Activated T-cell treated with anti-CD3 and anti-CD28 coated beads, Interleukin-2, amount 50 U/mL, for 72 hours (primary cell): ENCODE results near the gene DAZAP2. TPM values are rescaled to one million over a fixed set of nuclear protein-coding genes. Genes with fewer than 3 reads are reported as not detected.
"Not testable (repeated sequence)": the region's sequence is repeated elsewhere in the genome, so short reads cannot be mapped to it uniquely, and the experiment has no call there.

Source experiments
- ATAC-seq, 2 donors: fragments of 150-1000 bp; cut with Tn5 transposase; replicated peaks in 1 of 2; 2 replicates each; pipeline ENCODE4 v1.10.0; 2021; ENCODE audit warnings: moderate library complexity in 2 of 2, mild to moderate bottlenecking in 1 of 2
- DNase-seq, 2 donors: peaks; one replicate each; pipeline ENCODE4 v3.0.0; 2021 to 2022; ENCODE audit warnings: mixed read lengths in 1 of 2
- H3K27ac Mint-ChIP-seq: one replicate; pipeline ENCODE4 v1.8.0; 2022; ENCODE audit warnings: mild to moderate bottlenecking, moderate library complexity, mixed read lengths
- H3K27me3 Mint-ChIP-seq: one replicate; pipeline ENCODE4 v1.8.0; 2022; ENCODE audit warnings: low read depth, mixed read lengths
- H3K36me3 Mint-ChIP-seq, 2 donors: one replicate each; pipeline ENCODE4 v1.8.0; 2022; ENCODE audit warnings: mixed read lengths in 2 of 2, mild to moderate bottlenecking in 1 of 2; ENCODE audit not compliant: insufficient read depth in 2 of 2
- H3K4me1 Mint-ChIP-seq: one replicate; pipeline ENCODE4 v1.8.0; 2022; ENCODE audit warnings: low read depth, mixed read lengths
- H3K4me3 Mint-ChIP-seq, 2 donors: one replicate each; pipeline ENCODE4 v1.8.0; 2022; ENCODE audit warnings: mild to moderate bottlenecking in 2 of 2, mixed read lengths in 2 of 2, moderate library complexity in 2 of 2
- H3K9me3 Mint-ChIP-seq, 2 donors: one replicate each; pipeline ENCODE4 v1.8.0; 2022; ENCODE audit warnings: mixed read lengths in 2 of 2
- total RNA-seq, 2 donors: library from RNA; stranded (reverse); gene quantifications; one replicate each; pipeline ENCODE4 v1.2.3, GENCODE V29; 2022

Gene DAZAP2
- total RNA-seq, 2 donors from 2014 or later = 114 TPM

DNA sequence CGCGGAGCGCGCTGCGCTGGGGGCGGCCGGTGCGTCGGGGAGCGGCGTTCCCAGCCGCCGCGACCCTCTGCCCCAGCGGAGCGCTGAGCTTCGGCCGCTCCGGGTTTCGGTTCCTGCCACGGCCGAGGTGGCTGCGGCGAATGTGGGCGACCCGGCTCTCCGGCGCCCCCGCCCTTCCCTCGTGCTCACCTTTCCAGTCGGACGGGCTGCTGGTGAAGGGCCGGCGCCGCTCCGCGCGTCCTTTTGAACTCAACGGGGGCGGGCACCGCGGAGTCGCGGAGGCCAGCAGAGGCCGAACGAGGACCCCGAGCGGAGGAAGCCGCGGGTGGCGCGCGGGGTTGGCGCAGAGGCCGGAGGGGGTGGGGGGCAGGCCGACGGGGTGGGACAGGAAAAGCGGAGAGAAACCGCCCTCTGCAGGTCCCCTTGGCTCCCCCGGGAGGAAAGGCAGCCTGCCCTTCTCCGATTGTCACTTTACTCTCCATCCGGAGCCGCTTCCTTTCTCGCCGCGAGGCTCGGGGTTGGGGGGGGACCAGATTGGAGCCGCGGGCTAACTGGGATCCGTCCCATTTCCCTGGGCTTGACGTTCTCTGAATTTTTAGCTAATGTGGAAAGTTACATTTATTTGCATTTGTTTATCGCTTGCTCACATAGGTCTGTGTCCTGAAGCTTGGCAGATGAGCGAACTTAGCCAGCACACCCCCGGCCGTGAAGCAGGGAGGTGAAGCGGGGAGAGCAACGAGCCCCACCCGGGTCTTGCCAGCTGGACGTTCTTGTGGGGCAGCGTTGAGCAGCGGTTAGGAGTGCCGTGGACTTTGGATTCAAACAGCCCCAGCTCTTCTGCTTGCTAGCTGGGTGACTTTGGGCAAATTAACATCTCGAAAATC, 31.7 kb downstream of the DAZAP2 start, which contains the start of gene SMAGP:
SMAGP (minus strand) TSS at position 349 of the 884 bp plus-strand sequence. CDS start 1,137 bp downstream, outside the sequence.
- ATAC-seq (peak; percentile 68 to 73), DNase-seq (peak; percentile 63 to 64)
- H3K27ac Mint-ChIP-seq = peak within 1 kb of the TSS; percentile 82
- peak within 1 kb of the TSS; percentile 92 to 98 for H3K4me3 Mint-ChIP-seq
- H3K9me3 Mint-ChIP-seq = peaks cover 0 to 2% of the 10 kb centered on the region in 2 donors
- peaks cover 16% of the 10 kb centered on the region for H3K4me1 Mint-ChIP-seq
- peaks cover 22% of the 10 kb centered on the region for H3K27me3 Mint-ChIP-seq
- peaks cover 0 to 1% of the 10 kb centered on the region in 2 donors for H3K36me3 Mint-ChIP-seq

DNA sequence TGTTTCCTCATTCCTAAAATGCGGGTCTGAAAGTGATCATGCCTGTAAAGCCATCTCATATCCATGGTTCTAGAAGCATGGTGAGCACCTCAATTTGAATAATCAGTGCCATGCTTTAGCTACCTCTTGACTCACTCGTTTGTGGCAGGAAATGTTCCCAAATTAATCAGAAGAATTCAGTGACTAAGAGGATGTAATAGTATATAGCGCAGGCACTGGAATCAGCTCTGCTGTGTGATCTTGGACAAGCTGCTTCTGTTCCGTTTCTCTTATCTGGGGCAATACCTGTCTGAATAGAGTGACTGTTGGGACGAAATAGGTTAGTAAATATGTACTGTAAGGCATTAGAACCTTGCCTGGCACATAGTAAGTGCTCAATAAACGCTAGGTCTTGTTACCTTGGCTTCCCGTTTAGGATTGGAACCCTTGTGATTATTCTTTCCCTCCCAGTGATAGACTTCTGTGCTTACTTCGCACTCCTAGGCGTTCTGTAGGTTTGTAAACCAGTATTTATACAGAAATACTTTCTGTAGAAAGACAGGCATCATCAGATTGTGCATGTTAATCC, 32.4 kb downstream of the DAZAP2 start:
- peak overlapping the region; percentile 82 for H3K27ac Mint-ChIP-seq
- peaks cover 0 to 1% of the 10 kb centered on the region in 2 donors for H3K36me3 Mint-ChIP-seq
- peaks cover 11% of the 10 kb centered on the region for H3K4me1 Mint-ChIP-seq
- no peaks in the 10 kb centered on the region for H3K9me3 Mint-ChIP-seq
- H3K4me3 Mint-ChIP-seq = peak overlapping the region; percentile 92 to 98
- DNase-seq (no peak), ATAC-seq (peak; percentile 30 to 34)
- peaks cover 22% of the 10 kb centered on the region for H3K27me3 Mint-ChIP-seq

DNA sequence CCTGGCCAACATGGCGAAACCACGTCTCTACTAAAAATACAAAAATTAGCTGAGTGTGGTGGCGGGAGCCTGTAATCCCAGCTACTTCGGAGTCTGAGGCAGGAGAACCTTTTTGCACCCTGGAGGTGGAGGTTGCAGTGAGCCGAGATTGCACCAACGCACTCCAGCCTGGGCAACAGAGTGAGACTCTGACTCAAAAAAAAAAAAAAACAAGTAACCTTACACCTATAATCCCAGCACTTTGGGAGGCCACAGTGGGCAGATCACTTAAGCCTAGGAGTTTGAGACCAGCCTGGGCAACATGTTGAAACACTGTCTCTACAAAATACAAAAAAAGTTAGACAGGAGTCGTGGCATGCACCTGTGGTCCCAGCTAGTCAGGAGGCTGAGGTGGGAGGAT, 34.2 kb downstream of the DAZAP2 start:
- H3K27ac Mint-ChIP-seq, H3K4me3 Mint-ChIP-seq, H3K36me3 Mint-ChIP-seq, ATAC-seq, DNase-seq, H3K9me3 Mint-ChIP-seq: not testable (repeated sequence)
- H3K27me3 Mint-ChIP-seq = peaks cover 22% of the 10 kb centered on the region
- peaks cover 11% of the 10 kb centered on the region for H3K4me1 Mint-ChIP-seq

DNA sequence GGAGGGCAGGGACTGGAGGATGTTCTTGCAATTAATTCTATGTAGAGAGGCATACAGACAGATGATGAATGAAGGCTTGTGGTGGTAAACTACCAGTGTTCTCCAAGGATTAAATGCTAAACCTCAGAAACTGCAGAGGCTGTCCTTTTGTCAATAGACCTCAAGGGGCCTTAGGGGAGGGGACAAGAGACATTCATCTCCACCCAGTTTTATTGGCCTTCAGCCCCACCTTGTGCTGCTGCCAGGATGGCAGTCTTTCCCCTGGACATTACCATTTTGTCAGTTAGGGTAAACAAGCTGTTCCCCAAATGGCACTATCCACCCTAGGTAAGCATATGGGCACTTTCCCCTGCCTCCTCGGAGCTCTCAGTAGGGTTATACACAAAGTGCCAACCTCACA, 36.5 kb downstream of the DAZAP2 start:
- H3K27ac Mint-ChIP-seq = no peak overlapping the region
- ATAC-seq = no peak

DNA sequence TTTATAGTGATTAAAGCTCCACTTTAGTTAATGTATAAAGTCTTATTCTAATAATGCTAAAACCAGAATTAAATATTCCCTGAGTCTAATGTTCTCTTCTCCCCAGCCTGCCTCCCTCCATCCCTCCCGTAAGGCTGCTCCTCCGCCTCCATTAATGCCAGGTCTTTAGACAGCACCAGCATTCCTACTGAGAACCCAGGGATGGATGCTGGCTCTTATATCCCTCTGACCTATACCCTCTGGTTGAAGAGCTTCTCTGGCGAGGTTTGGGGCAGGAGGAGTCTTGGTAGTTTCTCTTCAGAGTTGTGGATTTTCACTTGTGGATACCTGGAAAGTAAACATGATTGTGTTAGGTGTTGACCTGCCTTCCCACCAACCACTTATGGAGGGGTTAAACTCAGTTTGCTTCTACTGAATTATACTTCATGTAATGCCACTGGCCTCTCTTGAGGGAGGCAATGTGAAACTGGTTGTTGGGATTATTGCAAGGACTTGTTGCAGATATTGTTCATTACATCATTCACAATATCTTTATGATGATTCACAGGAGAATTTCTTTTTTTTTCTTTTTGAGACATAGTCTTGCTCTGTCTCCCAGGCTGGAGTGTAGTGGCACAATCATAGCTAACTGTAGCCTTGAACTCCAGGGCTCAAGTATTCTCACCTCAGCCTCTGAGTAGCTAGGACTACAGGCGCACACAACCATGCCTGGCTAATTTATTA, 42.7 kb downstream of the DAZAP2 start:
- Mint-ChIP-seq H3K4me1 (no peaks in the 10 kb centered on the region), H3K4me3 (no peak overlapping the region), H3K36me3 (peaks cover 0 to 7% of the 10 kb centered on the region in 2 donors), H3K9me3 (no peaks in the 10 kb centered on the region), H3K27me3 (no peaks in the 10 kb centered on the region), H3K27ac (no peak overlapping the region)
- ATAC-seq (no peak), DNase-seq (no peak)

More for the DNA sequence above, 36.5 kb downstream of the DAZAP2 start:
- Mint-ChIP-seq H3K9me3 (no peaks in the 10 kb centered on the region), H3K4me1 (peaks cover 11% of the 10 kb centered on the region), H3K36me3 (peaks cover 0 to 1% of the 10 kb centered on the region in 2 donors), H3K4me3 (no peak overlapping the region), H3K27me3 (peaks cover 14% of the 10 kb centered on the region)
- DNase-seq = no peak

DNA sequence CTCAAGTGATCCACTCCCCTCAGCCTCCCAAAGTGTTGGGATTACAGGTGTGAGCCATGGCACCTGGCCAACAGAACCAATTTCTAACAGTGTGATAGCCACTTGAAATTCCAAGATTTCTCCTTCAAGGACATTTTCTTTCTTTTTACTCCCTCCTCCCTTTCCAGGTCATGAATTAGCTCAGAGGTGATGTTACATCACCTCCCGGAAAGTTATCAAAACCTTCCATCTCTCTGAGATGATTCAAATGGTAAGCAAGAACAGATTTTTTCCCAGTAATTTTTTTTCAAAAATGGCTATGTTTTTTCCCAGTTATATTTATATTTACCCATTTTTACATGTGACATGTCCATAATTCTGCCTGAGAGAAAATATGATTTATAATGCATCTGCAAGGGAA, 47.2 kb downstream of the DAZAP2 start:
- peak overlapping the region; percentile 38 for H3K27ac Mint-ChIP-seq

DNA sequence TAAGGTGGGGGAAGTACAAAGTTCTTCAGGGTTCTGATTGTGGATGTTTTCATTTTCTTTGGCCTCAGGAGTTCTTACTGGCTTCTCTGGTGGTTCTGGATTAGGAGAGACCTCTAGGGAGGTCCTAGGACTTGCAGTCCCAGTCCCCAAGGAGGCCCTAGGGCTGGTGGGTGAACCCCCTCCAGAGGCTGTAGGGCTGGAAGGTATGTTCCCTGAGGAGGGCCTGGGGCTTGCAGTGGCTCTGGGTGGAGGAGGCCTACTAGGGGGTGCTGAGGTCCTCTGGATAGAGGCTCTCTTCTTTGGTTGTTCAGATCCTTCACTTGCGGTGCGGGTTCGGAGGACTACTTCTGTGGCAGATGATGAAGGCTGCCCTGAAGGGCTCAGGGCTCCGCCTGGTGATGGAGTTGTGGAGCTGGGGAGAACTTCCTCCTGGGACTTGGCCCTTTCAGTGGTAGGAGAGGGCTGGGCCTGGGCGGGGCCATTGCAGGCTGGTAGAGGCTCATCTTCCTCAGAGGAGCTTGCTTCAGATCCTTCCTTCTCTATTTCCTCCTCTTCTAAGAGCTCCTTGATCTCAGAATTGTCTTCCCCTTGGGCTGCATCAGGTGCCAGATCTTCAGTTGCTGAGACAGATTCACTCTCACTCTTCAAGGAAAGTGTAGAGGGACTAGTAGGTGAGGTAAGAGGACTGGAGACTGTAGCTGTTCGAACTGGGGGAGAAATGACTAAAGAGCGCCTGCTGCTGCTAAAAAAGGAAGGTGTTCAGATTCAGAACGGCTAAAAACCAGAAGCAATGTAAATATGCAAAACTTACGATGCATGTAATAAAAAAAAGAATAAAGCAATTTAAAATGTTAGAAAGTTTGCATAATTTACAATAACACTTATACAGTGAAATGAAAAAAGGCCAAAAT, 53.2 kb downstream of the DAZAP2 start:
- DNase-seq, H3K4me3 Mint-ChIP-seq, H3K27ac Mint-ChIP-seq, ATAC-seq, H3K27me3 Mint-ChIP-seq, H3K9me3 Mint-ChIP-seq: not testable (repeated sequence)
- H3K4me1 Mint-ChIP-seq = peaks cover 20% of the 10 kb centered on the region
- peaks cover 8 to 26% of the 10 kb centered on the region in 2 donors for H3K36me3 Mint-ChIP-seq

More for the DNA sequence above, 47.2 kb downstream of the DAZAP2 start:
- Mint-ChIP-seq H3K36me3 (peaks cover 8 to 14% of the 10 kb centered on the region in 2 donors), H3K27me3 (no peaks in the 10 kb centered on the region), H3K4me3 (no peak overlapping the region), H3K9me3 (no peaks in the 10 kb centered on the region), H3K4me1 (no peaks in the 10 kb centered on the region)
- no peak for ATAC-seq
- DNase-seq = no peak

Other genes starting within 250 kb of the DAZAP2 start
- 10 to 100 TPM; 44.8 to 54.5 TPM for gene SLC11A2, start 212.4 kb upstream of the DAZAP2 start, total RNA-seq
- 100 to 1,000 TPM; 120 to 129 TPM for gene LETMD1, start 190.5 kb upstream of the DAZAP2 start, total RNA-seq
- gene CSRNP2, start 155.2 kb upstream of the DAZAP2 start, total RNA-seq = 10 to 100 TPM; 30.6 to 33.4 TPM
- 10 to 100 TPM; 36.9 to 49.2 TPM for gene TFCP2, start 65.7 kb upstream of the DAZAP2 start, total RNA-seq
- gene POU6F1, start 20.8 kb upstream of the DAZAP2 start, total RNA-seq = 10 to 100 TPM; 12.0 to 16.0 TPM
- 1 to 10 TPM in 1 of 2 donors, under 1 TPM in 1; 0.86 to 2.1 TPM for gene SMAGP, start 31.6 kb downstream of the DAZAP2 start, total RNA-seq
- 100 to 1,000 TPM; 102 to 104 TPM for gene BIN2, start 85.3 kb downstream of the DAZAP2 start, total RNA-seq
- gene CELA1, start 107.9 kb downstream of the DAZAP2 start, total RNA-seq = under 1 TPM in 1 of 2 donors, not detected in 1; 0.26 TPM
- 10 to 100 TPM; 12.6 to 13.0 TPM for gene GALNT6, start 152.6 kb downstream of the DAZAP2 start, total RNA-seq
- 1 to 10 TPM; 1.9 to 4.6 TPM for gene SLC4A8, start 186.0 kb downstream of the DAZAP2 start, total RNA-seq